Endothelial cell of umbilical vein (primary cell): ENCODE results near the gene ETNK2.

Source experiments
- EZH2 ChIP-seq: IDR thresholded peaks from 2 replicates; pipeline ENCODE4 v1.6.1; 2012; ENCODE audit warnings: borderline replicate concordance, low read depth, mild to moderate bottlenecking, moderate library complexity, low read length, inconsistent platforms; ENCODE audit not compliant: severe bottlenecking
- FOS ChIP-seq: IDR thresholded peaks from 2 replicates; pipeline ENCODE4 v1.6.1; 2011; ENCODE audit warnings: mild to moderate bottlenecking, low read length, moderate library complexity, borderline replicate concordance; ENCODE audit not compliant: insufficient read depth
- JUN ChIP-seq: IDR thresholded peaks from 2 replicates; pipeline ENCODE4 v1.6.1; 2011; ENCODE audit warnings: borderline replicate concordance, low read depth; ENCODE audit not compliant: insufficient read length, insufficient read depth
- MYC ChIP-seq: IDR thresholded peaks from one replicate; pipeline ENCODE4 v1.6.1; 2011; ENCODE audit warnings: mild to moderate bottlenecking, low read depth, low read length
- POLR2A ChIP-seq: IDR thresholded peaks from 2 replicates; pipeline ENCODE4 v1.6.1; 2012; ENCODE audit warnings: low read depth, mild to moderate bottlenecking, control low read depth, low read length
- POLR2AphosphoS5 ChIP-seq: IDR thresholded peaks from 2 replicates; pipeline ENCODE4 v1.6.1; 2012; ENCODE audit warnings: low read depth, mild to moderate bottlenecking, control low read depth, low read length, moderate library complexity; ENCODE audit not compliant: insufficient read depth
- TF ChIP-seq, protein P1 (sequence below), 2 donors: IDR thresholded peaks; 1 replicate in 1 of 2; 2 replicates in 1 of 2; pipeline ENCODE4 v1.5.1; 2011; ENCODE audit warnings: low read length in 2 of 2, mild to moderate bottlenecking in 2 of 2, moderate library complexity in 2 of 2, control low read depth in 1 of 2, inconsistent platforms in 1 of 2, low read depth in 1 of 2; ENCODE audit not compliant: insufficient read depth in 1 of 2; ENCODE audit errors: extremely low read depth in 1 of 2

DNA sequence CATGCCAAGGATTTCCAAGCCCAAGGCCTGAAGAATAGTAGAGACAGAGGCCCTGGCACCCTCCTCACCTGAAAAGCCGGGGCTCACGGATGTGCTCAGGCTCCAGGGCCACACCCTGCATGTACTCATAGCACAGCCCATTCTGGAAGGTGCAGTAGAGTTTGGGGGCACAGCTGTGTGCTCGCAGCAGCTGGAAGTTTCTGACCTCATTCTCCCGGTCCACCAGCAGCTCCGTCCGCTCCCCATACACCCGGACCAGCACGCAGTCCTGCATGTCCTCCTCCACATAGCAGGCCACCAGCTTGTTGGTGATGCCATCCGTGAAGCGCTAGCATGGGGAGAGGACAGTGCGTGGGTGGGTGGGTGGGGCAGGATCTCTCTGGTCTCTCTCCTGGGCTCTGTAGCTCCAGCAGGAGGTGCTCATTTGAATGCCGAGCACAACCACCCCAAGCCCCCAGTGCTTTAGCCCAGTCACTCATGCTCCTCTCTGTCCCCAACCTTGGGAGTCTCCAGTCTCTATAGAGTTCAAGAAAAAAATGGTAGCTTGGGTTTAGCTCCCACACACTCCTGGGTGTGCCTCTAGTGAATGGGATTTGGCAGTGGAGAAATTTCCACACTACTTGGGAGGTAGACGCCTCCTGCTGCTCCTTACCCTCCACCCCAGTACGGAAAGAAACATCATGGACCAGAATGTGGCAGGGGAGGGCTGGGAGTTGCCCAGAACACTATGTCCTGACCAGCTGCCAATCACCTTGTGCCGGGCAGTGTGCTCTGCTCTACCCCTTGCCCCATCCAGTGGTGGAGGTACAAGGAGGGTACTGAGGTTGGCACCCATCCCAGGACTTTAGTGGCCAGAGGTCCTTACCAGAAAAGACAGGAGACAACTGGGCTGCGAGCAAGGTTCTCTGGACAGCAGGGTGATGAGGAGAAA is 1.9 kb downstream of the ETNK2 start:
- TF ChIP-seq, protein P1, sequence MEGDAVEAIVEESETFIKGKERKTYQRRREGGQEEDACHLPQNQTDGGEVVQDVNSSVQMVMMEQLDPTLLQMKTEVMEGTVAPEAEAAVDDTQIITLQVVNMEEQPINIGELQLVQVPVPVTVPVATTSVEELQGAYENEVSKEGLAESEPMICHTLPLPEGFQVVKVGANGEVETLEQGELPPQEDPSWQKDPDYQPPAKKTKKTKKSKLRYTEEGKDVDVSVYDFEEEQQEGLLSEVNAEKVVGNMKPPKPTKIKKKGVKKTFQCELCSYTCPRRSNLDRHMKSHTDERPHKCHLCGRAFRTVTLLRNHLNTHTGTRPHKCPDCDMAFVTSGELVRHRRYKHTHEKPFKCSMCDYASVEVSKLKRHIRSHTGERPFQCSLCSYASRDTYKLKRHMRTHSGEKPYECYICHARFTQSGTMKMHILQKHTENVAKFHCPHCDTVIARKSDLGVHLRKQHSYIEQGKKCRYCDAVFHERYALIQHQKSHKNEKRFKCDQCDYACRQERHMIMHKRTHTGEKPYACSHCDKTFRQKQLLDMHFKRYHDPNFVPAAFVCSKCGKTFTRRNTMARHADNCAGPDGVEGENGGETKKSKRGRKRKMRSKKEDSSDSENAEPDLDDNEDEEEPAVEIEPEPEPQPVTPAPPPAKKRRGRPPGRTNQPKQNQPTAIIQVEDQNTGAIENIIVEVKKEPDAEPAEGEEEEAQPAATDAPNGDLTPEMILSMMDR (IDR thresholded peaks at IDR 0.05; ENCODE audit: extremely low read depth in 1 of 2, insufficient read depth in 1 of 2, low read depth in 1 of 2, low read length in 2 of 2): no peak
- TF ChIP-seq POLR2A (no peak), MYC (no peak), POLR2AphosphoS5 (no peak), EZH2 (no peak), JUN (no peak), FOS (no peak)
